Neural progenitor cell (in vitro differentiated cells): ENCODE data around the gene AGAP4.

Source experiments
- EZH2phosphoT487 ChIP-seq: fragments of 200-600 bp; sonication (generic); IDR thresholded peaks from 2 replicates; pipeline ENCODE4 v1.6.1; 2017; ENCODE audit warnings: antibody characterized with exemption
- TF ChIP-seq, protein P1 (sequence below): fragments of 200-600 bp; sonication (generic); IDR thresholded peaks from 2 replicates; pipeline ENCODE4 v1.5.1; 2017; ENCODE audit warnings: antibody characterized with exemption, mild to moderate bottlenecking

DNA sequence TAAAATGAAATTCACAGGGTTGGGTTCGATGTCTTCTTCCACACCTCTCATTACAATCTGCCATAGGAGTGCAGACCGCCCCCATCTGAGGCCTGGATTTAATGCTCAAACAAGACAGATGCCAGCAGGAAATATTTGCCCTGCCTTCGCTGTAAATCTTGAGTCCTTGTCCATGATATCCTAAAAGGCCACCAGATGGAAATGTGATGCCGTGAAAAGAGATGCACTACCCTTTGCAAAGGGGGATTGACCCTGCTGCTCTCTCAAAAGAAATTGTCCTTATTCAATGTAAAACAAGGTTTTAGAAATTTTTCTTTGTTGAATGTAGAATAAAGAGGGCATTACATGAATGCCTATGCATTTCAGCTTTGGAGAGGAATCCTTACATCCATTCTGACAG, 37.5 kb downstream of the AGAP4 start:
- TF ChIP-seq, protein P1, sequence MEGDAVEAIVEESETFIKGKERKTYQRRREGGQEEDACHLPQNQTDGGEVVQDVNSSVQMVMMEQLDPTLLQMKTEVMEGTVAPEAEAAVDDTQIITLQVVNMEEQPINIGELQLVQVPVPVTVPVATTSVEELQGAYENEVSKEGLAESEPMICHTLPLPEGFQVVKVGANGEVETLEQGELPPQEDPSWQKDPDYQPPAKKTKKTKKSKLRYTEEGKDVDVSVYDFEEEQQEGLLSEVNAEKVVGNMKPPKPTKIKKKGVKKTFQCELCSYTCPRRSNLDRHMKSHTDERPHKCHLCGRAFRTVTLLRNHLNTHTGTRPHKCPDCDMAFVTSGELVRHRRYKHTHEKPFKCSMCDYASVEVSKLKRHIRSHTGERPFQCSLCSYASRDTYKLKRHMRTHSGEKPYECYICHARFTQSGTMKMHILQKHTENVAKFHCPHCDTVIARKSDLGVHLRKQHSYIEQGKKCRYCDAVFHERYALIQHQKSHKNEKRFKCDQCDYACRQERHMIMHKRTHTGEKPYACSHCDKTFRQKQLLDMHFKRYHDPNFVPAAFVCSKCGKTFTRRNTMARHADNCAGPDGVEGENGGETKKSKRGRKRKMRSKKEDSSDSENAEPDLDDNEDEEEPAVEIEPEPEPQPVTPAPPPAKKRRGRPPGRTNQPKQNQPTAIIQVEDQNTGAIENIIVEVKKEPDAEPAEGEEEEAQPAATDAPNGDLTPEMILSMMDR, result peak; percentile 39
- TF ChIP-seq EZH2phosphoT487, result no peak
